HepG2 (cell line): Measurements from ENCODE around the gene CSKMT.

ENCODE experiments used
- HNF4G ChIP-seq, 2 experiments: sonication (generic) in 1 of 2; formaldehyde crosslinking in 1 of 2; IDR thresholded peaks; 2 replicates each; pipeline versions ENCODE4 v1.4.0 to v1.6.1; 2011 to 2020; ENCODE audit warnings: borderline replicate concordance in 2 of 2, low read depth in 2 of 2, mild to moderate bottlenecking in 2 of 2, low read length in 1 of 2, missing genetic modification reagents in 1 of 2, moderate library complexity in 1 of 2
- HOXA5 ChIP-seq: sonication (generic); formaldehyde crosslinking; IDR thresholded peaks from 2 replicates; pipeline ENCODE4 v1.4.0; 2020; ENCODE audit warnings: missing genetic modification reagents
- MAX ChIP-seq: IDR thresholded peaks from 2 replicates; pipeline ENCODE4 v1.6.1; 2012; ENCODE audit warnings: inconsistent platforms
- MAZ ChIP-seq, 2 experiments: sonication (generic) in 1 of 2; formaldehyde crosslinking in 1 of 2; IDR thresholded peaks; 2 replicates each; pipeline versions ENCODE4 v1.5.0 to v1.6.1; 2012 to 2020; ENCODE audit warnings: low read depth in 2 of 2, mild to moderate bottlenecking in 2 of 2, borderline replicate concordance in 1 of 2, improper control_type of control experiment in 1 of 2, low read length in 1 of 2, missing genetic modification reagents in 1 of 2, moderate library complexity in 1 of 2
- MIER3 ChIP-seq: IDR thresholded peaks from 2 replicates; pipeline ENCODE4 v1.6.1; 2016; ENCODE audit warnings: missing compliant biosample characterization, borderline replicate concordance
- ONECUT2 ChIP-seq: sonication (generic); formaldehyde crosslinking; IDR thresholded peaks from 2 replicates; pipeline ENCODE4 v1.4.0; 2020; ENCODE audit warnings: missing genetic modification reagents
- POLR2A ChIP-seq, 2 experiments: IDR thresholded peaks; 2 replicates each; pipeline ENCODE4 v1.6.1; 2011; ENCODE audit warnings: low read depth in 2 of 2, low read length in 2 of 2, mild to moderate bottlenecking in 1 of 2, moderate library complexity in 1 of 2; ENCODE audit not compliant: insufficient read depth in 1 of 2
- SRF ChIP-seq: IDR thresholded peaks from 2 replicates; pipeline ENCODE4 v1.6.1; 2011; ENCODE audit warnings: mild to moderate bottlenecking, low read depth, low read length, moderate library complexity
- ZKSCAN1 ChIP-seq: fragments of 150-350 bp; IDR thresholded peaks from 2 replicates; pipeline ENCODE4 v1.6.1; 2014; ENCODE audit warnings: low read length
- TF ChIP-seq, protein P1 (sequence below): sonication (generic); formaldehyde crosslinking; IDR thresholded peaks from 2 replicates; pipeline ENCODE4 v1.5.0; 2020; ENCODE audit warnings: mild to moderate bottlenecking, missing genetic modification reagents, moderate library complexity
- TF ChIP-seq, protein P2 (sequence below): sonication (generic); formaldehyde crosslinking; IDR thresholded peaks from 2 replicates; pipeline ENCODE4 v1.9.0; 2022; ENCODE audit warnings: low read depth, missing genetic modification reagents
- TF ChIP-seq, protein P3 (sequence below): sonication (generic); formaldehyde crosslinking; IDR thresholded peaks from 2 replicates; pipeline ENCODE4 v1.4.0; 2020; ENCODE audit warnings: missing genetic modification reagents

DNA sequence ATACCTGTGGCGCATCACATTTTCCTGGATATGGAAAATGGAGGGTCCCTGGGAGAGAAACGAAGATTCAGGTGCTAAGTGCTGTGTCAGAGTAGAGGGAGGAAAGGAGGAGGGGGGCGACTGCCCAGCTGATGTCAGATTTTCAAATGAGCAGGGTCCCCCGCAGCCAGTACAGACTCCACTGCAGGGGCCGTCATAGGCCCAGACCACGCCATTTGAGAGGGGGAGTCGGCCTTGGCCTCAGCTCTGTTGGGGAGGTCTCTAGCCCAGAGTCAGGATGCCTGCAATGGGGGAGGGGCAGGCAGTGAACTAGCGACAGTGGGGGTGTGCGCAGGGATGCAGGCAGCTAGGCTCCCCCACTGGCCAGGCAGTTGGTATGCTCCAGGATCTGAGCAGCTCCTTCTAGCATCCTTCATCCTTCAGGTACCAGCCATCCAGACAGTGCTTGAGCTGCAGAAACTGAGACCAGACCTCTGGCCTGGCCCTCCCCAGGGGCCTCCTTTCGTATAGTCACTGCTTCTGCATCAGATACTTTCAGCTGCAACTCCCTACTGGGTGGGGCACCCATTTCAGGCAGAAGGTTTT is 42.3 kb downstream of the CSKMT start, which contains the start of the genes BSCL2 and GNG3:
- TF ChIP-seq MAZ (IDR thresholded peaks at IDR 0.05; ENCODE audit: borderline replicate concordance, low read depth, low read length) (no peak), MAZ (CRISPR knock-in tag; IDR thresholded peaks at IDR 0.05; ENCODE audit: low read depth) (no peak), MAX (no peak), SRF (no peak), HNF4G (IDR thresholded peaks at IDR 0.05; ENCODE audit: borderline replicate concordance, low read depth, low read length) (no peak), HNF4G (CRISPR knock-in tag; IDR thresholded peaks at IDR 0.05; ENCODE audit: borderline replicate concordance, low read depth) (no peak), POLR2A (IDR thresholded peaks at IDR 0.05; ENCODE audit: insufficient read depth in 1 of 2, low read depth in 2 of 2, low read length in 2 of 2) (no peak), MIER3 (CRISPR knock-in tag) (no peak), HOXA5 (no peak), ZKSCAN1 (no peak), ONECUT2 (CRISPR knock-in tag) (no peak)
- TF ChIP-seq, protein P1, sequence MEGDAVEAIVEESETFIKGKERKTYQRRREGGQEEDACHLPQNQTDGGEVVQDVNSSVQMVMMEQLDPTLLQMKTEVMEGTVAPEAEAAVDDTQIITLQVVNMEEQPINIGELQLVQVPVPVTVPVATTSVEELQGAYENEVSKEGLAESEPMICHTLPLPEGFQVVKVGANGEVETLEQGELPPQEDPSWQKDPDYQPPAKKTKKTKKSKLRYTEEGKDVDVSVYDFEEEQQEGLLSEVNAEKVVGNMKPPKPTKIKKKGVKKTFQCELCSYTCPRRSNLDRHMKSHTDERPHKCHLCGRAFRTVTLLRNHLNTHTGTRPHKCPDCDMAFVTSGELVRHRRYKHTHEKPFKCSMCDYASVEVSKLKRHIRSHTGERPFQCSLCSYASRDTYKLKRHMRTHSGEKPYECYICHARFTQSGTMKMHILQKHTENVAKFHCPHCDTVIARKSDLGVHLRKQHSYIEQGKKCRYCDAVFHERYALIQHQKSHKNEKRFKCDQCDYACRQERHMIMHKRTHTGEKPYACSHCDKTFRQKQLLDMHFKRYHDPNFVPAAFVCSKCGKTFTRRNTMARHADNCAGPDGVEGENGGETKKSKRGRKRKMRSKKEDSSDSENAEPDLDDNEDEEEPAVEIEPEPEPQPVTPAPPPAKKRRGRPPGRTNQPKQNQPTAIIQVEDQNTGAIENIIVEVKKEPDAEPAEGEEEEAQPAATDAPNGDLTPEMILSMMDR (CRISPR knock-in tag) = no peak
- TF ChIP-seq, protein P2, sequence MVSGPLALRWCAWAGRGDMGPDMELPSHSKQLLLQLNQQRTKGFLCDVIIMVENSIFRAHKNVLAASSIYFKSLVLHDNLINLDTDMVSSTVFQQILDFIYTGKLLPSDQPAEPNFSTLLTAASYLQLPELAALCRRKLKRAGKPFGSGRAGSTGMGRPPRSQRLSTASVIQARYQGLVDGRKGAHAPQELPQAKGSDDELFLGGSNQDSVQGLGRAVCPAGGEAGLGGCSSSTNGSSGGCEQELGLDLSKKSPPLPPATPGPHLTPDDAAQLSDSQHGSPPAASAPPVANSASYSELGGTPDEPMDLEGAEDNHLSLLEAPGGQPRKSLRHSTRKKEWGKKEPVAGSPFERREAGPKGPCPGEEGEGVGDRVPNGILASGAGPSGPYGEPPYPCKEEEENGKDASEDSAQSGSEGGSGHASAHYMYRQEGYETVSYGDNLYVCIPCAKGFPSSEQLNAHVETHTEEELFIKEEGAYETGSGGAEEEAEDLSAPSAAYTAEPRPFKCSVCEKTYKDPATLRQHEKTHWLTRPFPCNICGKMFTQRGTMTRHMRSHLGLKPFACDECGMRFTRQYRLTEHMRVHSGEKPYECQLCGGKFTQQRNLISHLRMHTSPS (CRISPR knock-in tag) = no peak
- TF ChIP-seq, protein P3, sequence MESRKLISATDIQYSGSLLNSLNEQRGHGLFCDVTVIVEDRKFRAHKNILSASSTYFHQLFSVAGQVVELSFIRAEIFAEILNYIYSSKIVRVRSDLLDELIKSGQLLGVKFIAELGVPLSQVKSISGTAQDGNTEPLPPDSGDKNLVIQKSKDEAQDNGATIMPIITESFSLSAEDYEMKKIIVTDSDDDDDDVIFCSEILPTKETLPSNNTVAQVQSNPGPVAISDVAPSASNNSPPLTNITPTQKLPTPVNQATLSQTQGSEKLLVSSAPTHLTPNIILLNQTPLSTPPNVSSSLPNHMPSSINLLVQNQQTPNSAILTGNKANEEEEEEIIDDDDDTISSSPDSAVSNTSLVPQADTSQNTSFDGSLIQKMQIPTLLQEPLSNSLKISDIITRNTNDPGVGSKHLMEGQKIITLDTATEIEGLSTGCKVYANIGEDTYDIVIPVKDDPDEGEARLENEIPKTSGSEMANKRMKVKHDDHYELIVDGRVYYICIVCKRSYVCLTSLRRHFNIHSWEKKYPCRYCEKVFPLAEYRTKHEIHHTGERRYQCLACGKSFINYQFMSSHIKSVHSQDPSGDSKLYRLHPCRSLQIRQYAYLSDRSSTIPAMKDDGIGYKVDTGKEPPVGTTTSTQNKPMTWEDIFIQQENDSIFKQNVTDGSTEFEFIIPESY (CRISPR knock-in tag) = no peak
